HG03354 (cell line): Measurements from ENCODE around the gene PDP2.
"Not testable (repeated sequence)": the region's sequence is repeated elsewhere in the genome, so short reads cannot be mapped to it uniquely, and the experiment has no call there.

Experiments
- ATAC-seq: cut with Tn5 transposase; IDR thresholded peaks from one replicate; pipeline ENCODE4 v1.9.1; 2021; ENCODE audit warnings: mild to moderate bottlenecking; ENCODE audit not compliant: unreplicated experiment, poor library complexity, severe bottlenecking

Gene PDP2

GRCh38 chr16:66851166-66851964 is 28.9 kb upstream of the PDP2 start:
- no peak for ATAC-seq

DNA sequence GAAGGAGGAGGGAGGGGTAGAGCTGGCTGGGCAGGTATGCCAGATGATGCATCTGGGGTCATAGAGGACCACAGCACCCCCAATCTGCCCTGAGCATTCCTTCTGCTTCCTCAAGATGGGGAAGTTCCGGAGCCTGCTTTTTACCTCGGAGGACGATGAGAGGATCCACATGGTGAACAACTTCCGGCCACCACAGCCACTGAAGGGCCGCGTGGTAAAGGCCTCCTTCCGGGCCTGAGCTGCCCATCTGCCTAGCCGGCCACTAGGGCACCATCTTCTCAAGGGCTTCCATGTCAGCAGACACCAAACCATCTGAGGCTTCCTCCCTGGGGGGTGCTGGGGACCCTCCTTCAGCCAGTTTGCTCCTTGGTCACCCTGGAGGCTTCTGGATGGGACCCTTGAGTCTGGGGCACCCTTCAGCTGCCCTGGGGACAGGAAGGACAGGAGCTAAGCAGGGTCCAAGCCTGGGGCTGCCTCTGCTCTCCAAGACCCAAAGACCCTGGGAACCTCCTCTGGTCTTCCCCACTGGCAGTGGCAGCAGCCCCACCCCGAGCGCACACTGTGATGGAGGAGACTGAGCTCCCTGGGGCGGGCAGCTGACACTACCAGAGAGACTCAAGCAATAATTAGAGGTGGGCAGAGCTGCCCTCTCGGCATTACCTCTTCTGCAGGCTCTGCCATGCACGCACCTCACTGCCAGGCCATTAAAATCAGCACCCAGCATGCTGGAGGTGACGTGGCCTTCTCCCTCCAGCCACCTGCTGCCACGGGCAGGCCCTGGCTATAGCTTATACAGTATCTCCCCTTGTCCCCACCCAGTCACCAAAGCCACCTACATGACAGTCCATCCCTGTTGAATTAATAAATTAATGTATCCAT is 26.8 kb upstream of the PDP2 start:
- no peak for ATAC-seq

DNA sequence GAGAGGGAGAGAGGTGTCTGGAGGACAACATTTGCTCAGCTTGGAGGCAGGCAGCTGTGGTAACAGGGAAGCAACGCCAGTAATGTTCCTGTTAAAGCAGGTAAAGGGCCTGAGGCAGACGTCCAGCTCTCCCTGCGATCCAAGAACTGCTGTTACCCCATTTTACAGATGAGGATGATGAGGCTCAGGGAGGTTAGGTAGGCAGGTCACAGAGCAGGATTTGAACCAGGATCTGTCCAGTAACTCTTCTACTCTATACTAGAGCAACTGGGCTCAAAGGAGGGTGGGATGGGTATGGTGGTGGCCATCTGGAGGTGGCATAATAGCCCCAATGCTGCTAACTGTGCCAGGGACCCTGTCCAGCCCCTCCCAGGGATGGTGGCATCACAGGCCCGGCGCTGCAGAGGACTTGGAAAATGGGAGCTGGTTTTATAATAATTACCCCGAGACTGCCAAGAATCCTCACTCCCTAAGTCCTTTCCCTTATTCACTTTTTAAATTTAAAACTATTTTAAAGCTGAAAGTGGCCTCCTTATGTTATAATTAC is 24.1 kb upstream of the PDP2 start:
- ATAC-seq: no peak

DNA sequence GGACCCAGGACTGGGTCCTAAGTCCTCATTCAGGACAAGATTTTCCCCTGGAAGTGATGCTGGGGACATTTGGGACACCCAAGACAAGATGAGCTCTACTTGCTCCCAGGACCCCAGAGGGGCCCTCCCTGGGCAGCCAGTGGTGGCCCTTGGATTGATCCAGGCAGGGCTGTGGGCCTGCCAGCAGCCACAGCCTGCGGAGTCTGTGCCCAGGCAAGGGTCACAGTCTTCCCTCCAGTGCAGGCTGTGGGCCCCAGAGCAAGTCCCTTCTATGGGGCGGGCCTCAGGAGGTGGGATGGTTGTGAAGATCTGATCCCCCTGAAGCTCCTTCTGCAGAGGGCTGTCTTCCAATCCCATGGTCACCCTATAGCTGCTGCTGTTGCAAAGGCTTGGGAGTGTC is 23.5 kb upstream of the PDP2 start:
- ATAC-seq: no peak

- ATAC-seq: no peak
These were observed 22.9 kb upstream of the PDP2 start for GRCh38 chr16:66857437-66857836.

DNA sequence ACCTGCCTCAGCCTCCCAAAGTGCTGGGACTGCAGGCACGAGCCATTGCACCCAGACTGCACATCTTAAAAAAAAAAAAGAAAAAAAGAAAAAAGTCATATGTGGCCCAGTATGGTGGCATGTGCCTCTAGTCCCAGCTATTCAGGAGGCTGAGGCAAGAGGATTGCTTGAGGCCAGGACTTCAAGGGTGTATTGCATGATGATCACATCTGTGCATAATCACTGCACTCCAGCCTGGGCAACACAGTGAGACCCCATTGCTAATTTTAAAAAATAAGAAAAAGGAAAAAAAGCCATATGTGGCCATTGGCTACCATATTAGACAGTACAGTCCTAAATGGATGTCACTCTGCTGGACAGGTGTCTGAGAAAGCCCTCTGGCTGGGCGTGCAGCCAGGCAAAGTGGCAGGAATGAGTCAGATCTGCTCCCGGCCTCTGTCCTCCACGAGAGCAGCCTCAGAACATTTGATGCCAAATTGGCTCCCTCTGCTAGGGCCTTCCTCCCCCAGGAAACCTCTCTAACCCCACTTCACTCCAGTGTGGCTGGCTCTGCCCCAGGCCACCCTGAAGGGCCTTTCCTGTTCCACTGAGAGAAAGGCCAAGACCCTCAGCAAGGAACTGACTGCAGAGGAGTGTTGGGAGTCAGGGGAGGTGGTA is 21.4 kb upstream of the PDP2 start:
- no peak for ATAC-seq

DNA sequence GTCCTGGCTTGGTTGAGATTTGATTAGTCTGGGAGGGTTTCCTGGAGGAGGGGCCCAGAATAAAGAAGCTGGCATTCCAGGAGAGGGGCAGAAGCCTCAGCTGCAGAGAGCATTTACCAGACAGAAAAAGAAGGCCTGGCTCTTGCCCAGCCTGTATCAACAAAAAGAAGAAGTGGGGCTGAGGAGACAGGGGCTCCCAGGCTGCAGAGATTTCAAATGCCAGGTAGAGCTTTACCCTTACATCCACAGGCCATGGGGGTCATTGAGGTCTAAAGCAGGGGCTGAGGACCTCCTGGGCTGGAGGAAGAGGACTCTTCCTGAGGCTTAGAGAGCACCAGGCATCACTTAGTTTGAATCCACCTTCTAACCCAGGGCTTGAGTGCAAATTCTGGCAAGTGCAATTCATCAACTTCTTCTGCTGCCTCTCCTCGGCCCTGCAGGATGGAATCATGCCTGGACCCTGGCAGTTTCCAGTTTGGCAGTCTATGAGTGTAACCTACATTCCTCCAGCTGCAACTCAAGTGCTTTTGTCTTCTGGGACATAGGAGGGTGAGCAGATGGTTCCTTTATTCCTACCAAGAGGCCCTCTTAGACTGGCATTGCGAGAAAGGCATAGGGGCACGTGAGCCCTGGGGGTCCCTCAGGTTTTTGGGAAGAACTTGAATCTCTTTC is 20.8 kb upstream of the PDP2 start:
- no peak for ATAC-seq

DNA sequence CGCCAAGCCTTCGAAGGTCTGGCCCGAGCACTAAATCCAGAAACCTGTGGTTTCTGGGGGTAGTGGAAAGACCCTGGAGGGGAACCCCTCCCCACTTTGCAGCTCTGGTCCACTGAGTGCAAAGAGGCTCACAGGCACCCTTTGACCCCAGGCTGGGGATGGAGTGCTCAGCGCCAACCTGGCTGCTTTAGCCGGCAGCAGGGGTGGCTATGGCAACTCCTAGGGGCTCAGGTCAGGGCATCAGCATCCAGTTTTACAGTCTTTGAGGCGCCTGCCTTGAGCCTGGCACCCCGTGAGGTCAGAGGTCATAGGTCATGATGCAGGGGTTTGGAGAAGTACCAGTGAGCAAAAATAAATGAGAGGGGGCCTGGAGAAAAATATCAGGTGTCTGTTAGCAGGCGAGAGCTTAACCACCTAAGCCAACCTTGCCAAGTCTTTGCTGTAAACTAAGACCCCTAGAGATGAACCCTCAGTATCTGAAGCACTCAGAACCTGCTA is 18.2 kb upstream of the PDP2 start:
- ATAC-seq: no peak

- ATAC-seq: no peak
These were observed 16.6 kb upstream of the PDP2 start for GRCh38 chr16:66863707-66864106.

DNA sequence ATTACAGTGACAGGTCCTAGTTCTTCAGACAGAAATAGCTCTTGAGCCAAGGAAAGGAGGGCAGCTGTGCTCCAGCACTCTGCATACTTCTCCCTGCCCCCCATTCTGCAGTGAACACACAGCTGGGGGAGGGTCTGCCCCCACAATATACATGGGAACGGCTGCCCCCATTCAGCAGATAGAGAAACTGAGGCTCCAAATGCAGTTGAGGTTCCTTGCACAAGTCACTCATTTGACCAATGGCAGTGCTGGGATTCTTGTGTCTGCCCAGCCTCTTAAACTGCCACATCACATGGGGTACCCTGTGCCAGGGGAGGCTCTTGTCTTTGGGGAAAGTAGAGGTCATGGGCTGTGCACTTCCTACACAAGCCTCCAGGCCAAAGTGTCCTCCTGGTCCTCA is 10.9 kb upstream of the PDP2 start:
- ATAC-seq: no peak

- ATAC-seq: not testable (repeated sequence)
These were observed 9.0 kb upstream of the PDP2 start for GRCh38 chr16:66871363-66871762.

DNA sequence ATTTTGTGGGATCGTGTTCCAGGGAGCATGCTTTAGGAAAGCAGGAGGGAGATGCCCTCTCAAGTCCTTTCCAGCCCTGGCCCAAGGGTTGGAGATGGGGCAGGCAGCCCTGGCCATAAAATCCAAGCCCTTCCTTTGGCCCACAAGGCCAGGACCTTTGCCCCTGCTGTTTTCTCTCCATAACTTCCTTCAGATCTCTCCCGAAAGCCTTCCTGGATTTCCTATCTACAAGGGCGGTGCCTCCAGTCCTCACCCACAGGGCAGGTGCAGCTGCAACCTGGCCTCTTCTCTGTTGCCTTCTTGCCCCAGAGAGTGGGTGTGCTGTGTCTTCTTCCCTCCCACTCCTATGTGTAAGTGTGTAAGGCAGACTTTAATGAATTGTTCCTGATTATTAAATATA is 8.5 kb upstream of the PDP2 start:
- ATAC-seq: no peak

DNA sequence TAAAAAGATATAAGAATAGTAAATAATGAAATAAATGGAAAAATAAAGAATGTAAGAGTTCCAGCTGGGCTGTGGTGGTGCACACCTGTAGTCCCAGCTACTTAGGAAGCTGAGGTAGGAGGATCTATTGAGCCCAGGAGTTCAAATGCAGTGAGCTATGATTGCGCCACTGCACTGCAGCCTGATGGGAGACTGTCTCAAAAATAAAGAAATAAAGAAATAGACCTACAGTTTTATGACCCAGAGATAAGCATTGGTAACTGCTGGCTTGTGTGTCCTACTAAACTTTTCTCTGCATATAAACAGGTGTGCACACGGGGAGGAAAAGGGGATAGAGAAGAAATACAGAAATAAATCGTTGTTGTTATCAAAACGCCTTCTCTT is 7.8 kb upstream of the PDP2 start:
- no peak for ATAC-seq

GRCh38 chr16:66872943-66873684 is 7.2 kb upstream of the PDP2 start:
- peak; percentile 83 for ATAC-seq

DNA sequence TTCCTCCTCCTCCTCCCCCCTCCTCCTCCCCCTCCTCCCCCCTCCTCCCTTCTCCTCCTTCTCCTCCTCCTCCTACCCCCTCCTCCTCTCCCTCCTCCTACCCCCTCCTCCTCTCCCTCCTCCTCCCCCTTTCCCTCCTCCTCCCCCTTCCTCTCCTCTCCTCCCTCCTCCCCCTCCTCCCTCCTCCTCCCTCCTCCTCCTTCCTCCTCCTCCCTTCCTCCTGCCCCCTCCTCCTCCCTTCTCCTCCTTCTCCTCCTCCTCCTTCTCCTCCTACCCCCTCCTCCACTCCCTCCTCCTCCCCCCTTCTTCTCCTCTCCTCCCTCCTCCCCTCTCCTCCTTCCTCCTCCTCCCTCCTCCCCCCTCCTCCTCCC is 6.6 kb upstream of the PDP2 start:
- ATAC-seq: no peak

GRCh38 chr16:66874079-66874775 is 6.1 kb upstream of the PDP2 start:
- no peak for ATAC-seq

- peak; percentile 32 for ATAC-seq
These were observed 2.2 kb upstream of the PDP2 start for GRCh38 chr16:66878067-66878466.

GRCh38 chr16:66881014-66881417 is 701 bp downstream of the PDP2 start:
- ATAC-seq: peak; percentile 8
